Psoas muscle (tissue), 8 donors: ENCODE results near the gene MAG. TPM values are rescaled to one million over a fixed set of nuclear protein-coding genes. Genes with fewer than 3 reads are reported as not detected.

Experiments used
- ATAC-seq, 4 donors: fragments of 200-7000 bp; cut with Tn5 transposase; one replicate each; pipeline ENCODE4 v1.9.1; 2020; ENCODE audit warnings: moderate library complexity in 3 of 4, mild to moderate bottlenecking in 2 of 4
- DNase-seq, 2 donors: peaks; one replicate each; pipeline ENCODE4 v3.0.0-alpha.2; 2020
- H3K27ac ChIP-seq: fragments of 200-600 bp; one replicate; pipeline ENCODE4 v1.8.0; 2022
- H3K27me3 ChIP-seq, 3 donors: fragments of 200-600 bp in 1 of 3; one replicate each; pipeline versions ENCODE4 v1.6.1 to v1.8.0; 2013 to 2022; ENCODE audit warnings: low read length in 2 of 3, mild to moderate bottlenecking in 2 of 3, moderate library complexity in 1 of 3; ENCODE audit not compliant: insufficient read depth in 3 of 3
- H3K36me3 ChIP-seq, 2 donors: fragments of 200-600 bp in 1 of 2; one replicate each; pipeline versions ENCODE4 v1.6.1 to v1.8.0; 2013 to 2022; ENCODE audit warnings: low read depth in 1 of 2, mild to moderate bottlenecking in 1 of 2, moderate library complexity in 1 of 2; ENCODE audit not compliant: insufficient read depth in 1 of 2
- H3K4me1 ChIP-seq: fragments of 200-600 bp; one replicate; pipeline ENCODE4 v1.8.0; 2022
- H3K4me3 ChIP-seq: fragments of 200-600 bp; one replicate; pipeline ENCODE4 v1.8.0; 2022; ENCODE audit warnings: mild to moderate bottlenecking
- H3K9me3 ChIP-seq: fragments of 200-600 bp; one replicate; pipeline ENCODE4 v1.8.0; 2022
- WGBS, 3 donors: extraction: QIAGEN DNeasy Blood & Tissue Kit; methylation state at CpG; one replicate each; pipeline versions ENCODE4 v1.1.6 to v1.1.7; 2013; 5-methylcytosine and 5-hydroxymethylcytosine counted together
- intact Hi-C, 2 donors: fragments of 100-400 bp; cut with DNase I; formaldehyde crosslinking; loops; one replicate each; pipeline versions ENCODE4 v1.11.0 to v1.14.2; 2022
- polyA plus RNA-seq, 3 donors: library from polyadenylated mRNA; stranded (reverse); fragments of 200-250 nt; gene quantifications; one replicate each; pipeline ENCODE4 v1.2.3, GENCODE V29; 2013
- total RNA-seq, 4 donors: library from RNA; stranded (reverse); fragmentation: NEBNext Ultra II Directional in 2 of 4; extraction: Animal tissue kit (Norgen Biotek cat#: 25700) in 2 of 4; gene quantifications; one replicate each; pipeline versions ENCODE4 v1.2.1 to v1.2.4, GENCODE V29; 2021 to 2023
- TF ChIP-seq, protein P1 (sequence below): fragments of 200-600 bp; IDR thresholded peaks from one replicate; pipeline ENCODE4 v1.8.0; 2022; ENCODE audit warnings: antibody characterized with exemption
- donor health status: healthy with polysubstance abuse.
- donor health status: DM: no; HTN: no; CAD: no; lungs with moderate emphysema.
- donor health status: Bipolar disorder and iron deficiency.
- donor health status: healthy.
- donor health status: DM: yes; HTN: yes; CAD: no.
- donor health status: DM: no; HTN: no; CAD: no.
- donor health status: DM: no; HTN: no; CAD: no.
- donor health status: DM: yes; HTN: yes; CAD: no.

Gene MAG
- total and polyA plus RNA-seq, 7 donors, result 0.05 to 0.30 (median 0.11) TPM; not detected in 4

DNA sequence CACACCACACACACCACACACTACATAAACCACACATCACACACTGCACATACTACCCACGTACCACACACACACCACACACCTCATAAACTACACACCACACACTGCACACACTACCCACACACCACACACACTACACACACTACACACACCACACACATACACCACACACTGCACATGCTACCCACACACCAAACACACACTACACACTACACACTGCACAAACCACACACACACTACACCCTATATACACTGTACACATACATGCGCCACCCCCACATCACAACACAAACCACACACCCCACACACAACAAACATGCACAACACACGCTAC lies 5.5 kb downstream of the MAG start:
- ATAC-seq (no peak), DNase-seq (no peak)
- H3K4me3 ChIP-seq, result no peak overlapping the region
- no peak overlapping the region for H3K27ac ChIP-seq
- H3K36me3 ChIP-seq, result no peaks in the 10 kb centered on the region
- H3K27me3 ChIP-seq, result peaks cover 0 to 42% (median 7%) of the 10 kb centered on the region in 3 donors
- no peaks in the 10 kb centered on the region for H3K4me1 ChIP-seq
- no peaks in the 10 kb centered on the region for H3K9me3 ChIP-seq
- intact Hi-C loops, result no loop called here
- WGBS, 3 donors, result 93 to 95% (median 94%) methylated on average over 3 of the region's 3 CpGs
- TF ChIP-seq, protein P1, sequence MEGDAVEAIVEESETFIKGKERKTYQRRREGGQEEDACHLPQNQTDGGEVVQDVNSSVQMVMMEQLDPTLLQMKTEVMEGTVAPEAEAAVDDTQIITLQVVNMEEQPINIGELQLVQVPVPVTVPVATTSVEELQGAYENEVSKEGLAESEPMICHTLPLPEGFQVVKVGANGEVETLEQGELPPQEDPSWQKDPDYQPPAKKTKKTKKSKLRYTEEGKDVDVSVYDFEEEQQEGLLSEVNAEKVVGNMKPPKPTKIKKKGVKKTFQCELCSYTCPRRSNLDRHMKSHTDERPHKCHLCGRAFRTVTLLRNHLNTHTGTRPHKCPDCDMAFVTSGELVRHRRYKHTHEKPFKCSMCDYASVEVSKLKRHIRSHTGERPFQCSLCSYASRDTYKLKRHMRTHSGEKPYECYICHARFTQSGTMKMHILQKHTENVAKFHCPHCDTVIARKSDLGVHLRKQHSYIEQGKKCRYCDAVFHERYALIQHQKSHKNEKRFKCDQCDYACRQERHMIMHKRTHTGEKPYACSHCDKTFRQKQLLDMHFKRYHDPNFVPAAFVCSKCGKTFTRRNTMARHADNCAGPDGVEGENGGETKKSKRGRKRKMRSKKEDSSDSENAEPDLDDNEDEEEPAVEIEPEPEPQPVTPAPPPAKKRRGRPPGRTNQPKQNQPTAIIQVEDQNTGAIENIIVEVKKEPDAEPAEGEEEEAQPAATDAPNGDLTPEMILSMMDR, result no peak

- H3K27ac ChIP-seq, result no peak overlapping the region
- H3K4me3 ChIP-seq, result no peak overlapping the region
- ATAC-seq (no peak), DNase-seq (no peak)
- TF ChIP-seq, protein P1, result no peak
- H3K4me1 ChIP-seq, result no peaks in the 10 kb centered on the region
- H3K27me3 ChIP-seq, result peaks cover 0 to 44% (median 7%) of the 10 kb centered on the region in 3 donors
- H3K9me3 ChIP-seq, result no peaks in the 10 kb centered on the region
- intact Hi-C loops, result no loop called here
- H3K36me3 ChIP-seq, result no peaks in the 10 kb centered on the region
- WGBS, 3 donors, result 96 to 100% (median 98%) methylated on average over 2 of the region's 2 CpGs
Measured at GRCh38 chr19:35297922-35298321, 6.0 kb downstream of the MAG start.

DNA sequence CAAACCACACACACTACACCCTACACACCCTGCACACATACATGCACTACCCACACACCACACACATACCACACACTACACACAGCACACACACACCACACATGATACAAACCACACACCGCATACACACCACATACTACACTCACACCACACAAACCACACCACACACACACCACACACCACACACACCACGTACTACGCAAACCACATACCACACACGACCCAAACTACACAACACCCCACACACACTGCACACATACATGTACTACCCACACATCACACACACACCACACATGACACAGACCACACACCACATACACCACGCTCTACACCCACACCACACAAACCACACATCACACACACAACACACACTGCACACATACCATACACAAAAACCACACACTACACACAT lies 6.6 kb downstream of the MAG start:
- ATAC-seq (no peak), DNase-seq (no peak)
- Histone ChIP-seq H3K27me3 (peaks cover 0 to 43% (median 7%) of the 10 kb centered on the region in 3 donors), H3K36me3 (no peaks in the 10 kb centered on the region), H3K4me1 (no peaks in the 10 kb centered on the region), H3K4me3 (no peak overlapping the region), H3K27ac (no peak overlapping the region), H3K9me3 (no peaks in the 10 kb centered on the region)
- TF ChIP-seq, protein P1, result no peak
- intact Hi-C loops, result no loop called here
- 94 to 97% (median 95%) methylated on average over 5 of the region's 5 CpGs for WGBS, 3 donors

DNA sequence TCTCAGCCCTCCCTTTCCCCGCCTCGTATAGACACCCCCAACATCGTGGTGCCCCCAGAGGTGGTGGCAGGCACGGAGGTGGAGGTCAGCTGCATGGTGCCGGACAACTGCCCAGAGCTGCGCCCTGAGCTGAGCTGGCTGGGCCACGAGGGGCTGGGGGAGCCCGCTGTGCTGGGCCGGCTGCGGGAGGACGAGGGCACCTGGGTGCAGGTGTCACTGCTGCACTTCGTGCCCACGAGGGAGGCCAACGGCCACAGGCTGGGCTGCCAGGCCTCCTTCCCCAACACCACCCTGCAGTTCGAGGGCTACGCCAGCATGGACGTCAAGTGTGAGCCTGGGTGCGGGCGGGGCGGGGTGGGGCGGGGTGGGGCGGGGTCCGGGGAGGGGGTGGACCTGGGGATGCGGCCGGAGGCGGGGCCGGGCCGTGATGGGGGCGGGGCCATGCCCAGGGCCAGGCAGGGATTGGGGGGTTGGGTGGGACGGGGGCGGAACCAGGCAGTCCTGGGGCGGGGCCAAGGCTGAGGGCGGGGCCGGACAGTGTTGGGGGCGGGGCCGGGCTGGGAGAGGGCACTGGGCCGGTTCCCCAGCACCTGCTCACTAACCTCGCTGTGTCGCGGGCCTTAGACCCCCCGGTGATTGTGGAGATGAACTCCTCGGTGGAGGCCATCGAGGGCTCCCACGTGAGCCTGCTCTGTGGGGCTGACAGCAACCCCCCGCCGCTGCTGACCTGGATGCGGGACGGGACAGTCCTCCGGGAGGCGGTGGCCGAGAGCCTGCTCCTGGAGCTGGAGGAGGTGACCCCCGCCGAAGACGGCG lies 7.8 kb downstream of the MAG start:
- TF ChIP-seq, protein P1, result no peak
- peak in 3 of 4 donors; percentile 27 to 61 (median 40) for ATAC-seq

DNA sequence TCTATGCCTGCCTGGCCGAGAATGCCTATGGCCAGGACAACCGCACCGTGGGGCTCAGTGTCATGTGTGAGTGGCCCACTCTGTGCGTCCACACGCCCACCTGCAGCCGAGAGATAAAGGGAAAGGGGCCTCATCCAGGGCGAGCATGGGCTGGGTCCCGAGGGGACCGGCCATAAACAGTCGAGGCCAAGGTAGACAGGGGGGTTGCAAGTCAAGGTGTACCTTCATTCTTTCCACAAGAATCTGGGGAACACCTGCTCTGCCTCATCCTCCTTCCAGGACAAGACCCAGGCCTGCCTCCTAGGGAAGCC lies 8.3 kb downstream of the MAG start:
- Histone ChIP-seq H3K4me1 (no peaks in the 10 kb centered on the region), H3K27me3 (peaks cover 0 to 38% (median 7%) of the 10 kb centered on the region in 3 donors), H3K36me3 (no peaks in the 10 kb centered on the region), H3K27ac (no peak overlapping the region), H3K4me3 (no peak overlapping the region), H3K9me3 (no peaks in the 10 kb centered on the region)
- 63 to 81% (median 69%) methylated on average over 10 of the region's 10 CpGs for WGBS, 3 donors
- no peak for ATAC-seq
- intact Hi-C loops, result no loop called here
- TF ChIP-seq, protein P1, result no peak
- DNase-seq, result no peak

More for the DNA sequence above, 7.8 kb downstream of the MAG start:
- Histone ChIP-seq H3K4me3 (no peak overlapping the region), H3K9me3 (no peaks in the 10 kb centered on the region), H3K27me3 (peaks cover 0 to 39% (median 7%) of the 10 kb centered on the region in 3 donors), H3K36me3 (no peaks in the 10 kb centered on the region), H3K27ac (no peak overlapping the region), H3K4me1 (no peaks in the 10 kb centered on the region)
- DNase-seq, result no peak
- intact Hi-C loops, result no loop called here
- 34 to 58% (median 36%) methylated on average over 31 to 55 of the region's 55 CpGs for WGBS, 3 donors
